ENCODE measurements around the gene CFAP299. TPM values are rescaled to one million over a fixed set of nuclear protein-coding genes. Genes with fewer than 3 reads are reported as not detected.

CFAP299 gene
- polyA plus RNA-seq, 2 of the 4 experiments (the other 2 are of a cell fraction): not detected

- no peak for TF ChIP-seq CHD4 (IDR thresholded peaks at IDR 0.05; ENCODE audit: borderline replicate concordance)
- no peak for TF ChIP-seq KDM5A (IDR thresholded peaks at IDR 0.05)
- no peak for TF ChIP-seq TP53 (CRISPR knock-in tag; IDR thresholded peaks at IDR 0.05)
- TF ChIP-seq CBX2 (IDR thresholded peaks at IDR 0.05; ENCODE audit: borderline replicate concordance, low read depth): no peak
- TF ChIP-seq NPAS2 (CRISPR knock-in tag; IDR thresholded peaks at IDR 0.05; ENCODE audit: borderline replicate concordance): no peak
- TF ChIP-seq MYC (IDR thresholded peaks at IDR 0.05; ENCODE audit: borderline replicate concordance, low read length): no peak
- TF ChIP-seq BHLHE40 (IDR thresholded peaks at IDR 0.05; ENCODE audit: low read depth, low read length): no peak
- no peak for TF ChIP-seq POLR2AphosphoS2 (conservative IDR thresholded peaks at IDR 0.05; ENCODE audit: low read length)
- TF ChIP-seq PHF8 (IDR thresholded peaks at IDR 0.05; ENCODE audit: borderline replicate concordance, low read depth): no peak
- TF ChIP-seq SREBF2 (IDR thresholded peaks at IDR 0.05): no peak
- no peak for TF ChIP-seq MAFK (IDR thresholded peaks at IDR 0.05; ENCODE audit: partially characterized antibody)
- TF ChIP-seq NFE2L2 (conservative IDR thresholded peaks at IDR 0.05; ENCODE audit: low read length): no peak
- no peak for TF ChIP-seq EP300 (IDR thresholded peaks at IDR 0.05)
- TF ChIP-seq, protein P1, sequence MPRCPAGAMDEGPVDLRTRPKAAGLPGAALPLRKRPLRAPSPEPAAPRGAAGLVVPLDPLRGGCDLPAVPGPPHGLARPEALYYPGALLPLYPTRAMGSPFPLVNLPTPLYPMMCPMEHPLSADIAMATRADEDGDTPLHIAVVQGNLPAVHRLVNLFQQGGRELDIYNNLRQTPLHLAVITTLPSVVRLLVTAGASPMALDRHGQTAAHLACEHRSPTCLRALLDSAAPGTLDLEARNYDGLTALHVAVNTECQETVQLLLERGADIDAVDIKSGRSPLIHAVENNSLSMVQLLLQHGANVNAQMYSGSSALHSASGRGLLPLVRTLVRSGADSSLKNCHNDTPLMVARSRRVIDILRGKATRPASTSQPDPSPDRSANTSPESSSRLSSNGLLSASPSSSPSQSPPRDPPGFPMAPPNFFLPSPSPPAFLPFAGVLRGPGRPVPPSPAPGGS (IDR thresholded peaks at IDR 0.05): no peak
- no peak for TF ChIP-seq ZNF302 (CRISPR knock-in tag; IDR thresholded peaks at IDR 0.05)
- no peak for TF ChIP-seq RARB (CRISPR knock-in tag; IDR thresholded peaks at IDR 0.05)
- TF ChIP-seq SMC3 (IDR thresholded peaks at IDR 0.05): no peak
- no peak for TF ChIP-seq HEYL (CRISPR knock-in tag; IDR thresholded peaks at IDR 0.05)
- no peak for TF ChIP-seq NR3C1 (IDR thresholded peaks at IDR 0.05)
- no peak for TF ChIP-seq ELK1 (IDR thresholded peaks at IDR 0.05; ENCODE audit: low read depth, low read length)
- POLR2A ChIA-PET: no interaction called here
- WGBS (ENCODE audit: missing lambda C conversion rate): 10% methylated on average over 1 of the region's 1 CpG
These were observed 200.0 kb downstream of the CFAP299 start for GRCh38 chr4:80535551-80535950.

GRCh38 chr4:80538276-80538926 lies 202.9 kb downstream of the CFAP299 start:
- DNase-seq (ENCODE audit: low read depth in 1 of 2, low spot score in 1 of 2) (no peak), ATAC-seq (no peak), FAIRE-seq (no peak)
- Histone ChIP-seq H3K4me3 (no peak overlapping the region), H3K4me1 (no peaks in the 10 kb centered on the region), H3K9me3 (no peaks in the 10 kb centered on the region), H3K27ac (no peak overlapping the region), H3K4me2 (no peak overlapping the region)
- POLR2A ChIA-PET: no interaction called here
- CTCF ChIA-PET: no interaction called here
- WGBS (ENCODE audit: missing lambda C conversion rate): 15% methylated on average over 4 of the region's 4 CpGs
- TF ChIP-seq MAX (IDR thresholded peaks at IDR 0.05) (no peak), ESRRA (IDR thresholded peaks at IDR 0.05; ENCODE audit: borderline replicate concordance, low read length) (no peak), RFX5 (IDR thresholded peaks at IDR 0.05) (no peak), RAD21 (conservative IDR thresholded peaks at IDR 0.05 in 1 of 2, IDR thresholded peaks at IDR 0.05 in 1 of 2) (no peak), E2F6 (IDR thresholded peaks at IDR 0.05; ENCODE audit: borderline replicate concordance, low read depth) (no peak), RNF2 (IDR thresholded peaks at IDR 0.05; ENCODE audit: borderline replicate concordance, low read depth) (no peak), HOXB13 (CRISPR knock-in tag; IDR thresholded peaks at IDR 0.05; ENCODE audit: low read depth) (no peak), TFCP2L1 (CRISPR knock-in tag; IDR thresholded peaks at IDR 0.05) (no peak), ZC3H11A (IDR thresholded peaks at IDR 0.05) (no peak), HOXB5 (CRISPR knock-in tag; IDR thresholded peaks at IDR 0.05) (no peak), NPAS2 (CRISPR knock-in tag; IDR thresholded peaks at IDR 0.05; ENCODE audit: borderline replicate concordance) (no peak), FOSL2 (IDR thresholded peaks at IDR 0.05) (no peak), FOSL2 (CRISPR knock-in tag; IDR thresholded peaks at IDR 0.05) (no peak), EHF (CRISPR knock-in tag; IDR thresholded peaks at IDR 0.05) (no peak)
- TF ChIP-seq, protein P2, sequence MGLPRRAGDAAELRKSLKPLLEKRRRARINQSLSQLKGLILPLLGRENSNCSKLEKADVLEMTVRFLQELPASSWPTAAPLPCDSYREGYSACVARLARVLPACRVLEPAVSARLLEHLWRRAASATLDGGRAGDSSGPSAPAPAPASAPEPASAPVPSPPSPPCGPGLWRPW (IDR thresholded peaks at IDR 0.05): no peak
- TF ChIP-seq, protein P3, sequence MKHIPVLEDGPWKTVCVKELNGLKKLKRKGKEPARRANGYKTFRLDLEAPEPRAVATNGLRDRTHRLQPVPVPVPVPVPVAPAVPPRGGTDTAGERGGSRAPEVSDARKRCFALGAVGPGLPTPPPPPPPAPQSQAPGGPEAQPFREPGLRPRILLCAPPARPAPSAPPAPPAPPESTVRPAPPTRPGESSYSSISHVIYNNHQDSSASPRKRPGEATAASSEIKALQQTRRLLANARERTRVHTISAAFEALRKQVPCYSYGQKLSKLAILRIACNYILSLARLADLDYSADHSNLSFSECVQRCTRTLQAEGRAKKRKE (CRISPR knock-in tag; IDR thresholded peaks at IDR 0.05; ENCODE audit: low read depth): no peak

More at GRCh38 chr4:80535551-80535950, 200.0 kb downstream of the CFAP299 start:
- no peak overlapping the region for H3K4me2 ChIP-seq
- no peaks in the 10 kb centered on the region for H3K4me1 ChIP-seq
- no peak overlapping the region for H3K4me3 ChIP-seq
- no peaks in the 10 kb centered on the region for H3K9me3 ChIP-seq
- CTCF ChIA-PET: no interaction called here
- no peak for ATAC-seq
- FAIRE-seq: no peak
- no peak for DNase-seq (ENCODE audit: low read depth in 1 of 2, low spot score in 1 of 2)
- no peak overlapping the region for H3K27ac ChIP-seq

All from A549 (cell line).